Parathyroid adenoma (tissue), 2 donors: ENCODE measurements around the gene RO60.
"Not testable (repeated sequence)": the region's sequence is repeated elsewhere in the genome, so short reads cannot be mapped to it uniquely, and the experiment has no call there.

Experiments
- H2AFZ ChIP-seq: fragments of 300-600 bp; sonication (generic); one replicate; pipeline ENCODE4 v1.7.0; 2017; ENCODE audit warnings: antibody characterized with exemption, mild to moderate bottlenecking
- H3K27ac ChIP-seq: fragments of 300-600 bp; sonication (generic); one replicate; pipeline ENCODE4 v1.7.0; 2017
- H3K27me3 ChIP-seq: fragments of 300-600 bp; sonication (generic); one replicate; pipeline ENCODE4 v1.7.0; 2017; ENCODE audit warnings: low read length; ENCODE audit not compliant: control insufficient read depth, insufficient read depth
- H3K36me3 ChIP-seq: fragments of 300-600 bp; sonication (generic); one replicate; pipeline ENCODE4 v1.7.0; 2017; ENCODE audit warnings: low read length; ENCODE audit not compliant: control insufficient read depth, insufficient read depth
- H3K4me1 ChIP-seq: fragments of 300-600 bp; sonication (generic); one replicate; pipeline ENCODE4 v1.7.0; 2017; ENCODE audit warnings: control low read depth
- H3K4me2 ChIP-seq: fragments of 300-600 bp; sonication (generic); one replicate; pipeline ENCODE4 v1.7.0; 2017; ENCODE audit warnings: low read length
- H3K4me3 ChIP-seq: fragments of 300-600 bp; sonication (generic); one replicate; pipeline ENCODE4 v1.7.0; 2017; ENCODE audit warnings: low read depth, low read length
- H3K79me2 ChIP-seq: fragments of 300-600 bp; sonication (generic); one replicate; pipeline ENCODE4 v1.7.0; 2017; ENCODE audit warnings: control low read depth
- H3K9ac ChIP-seq: fragments of 300-600 bp; sonication (generic); one replicate; pipeline ENCODE4 v1.7.0; 2017; ENCODE audit warnings: mild to moderate bottlenecking
- H3K9me3 ChIP-seq: fragments of 300-600 bp; sonication (generic); one replicate; pipeline ENCODE4 v1.7.0; 2017; ENCODE audit warnings: low read length; ENCODE audit not compliant: control insufficient read depth
- TF ChIP-seq, protein P1 (sequence below): fragments of 300-600 bp; sonication (generic); IDR thresholded peaks from one replicate; pipeline ENCODE4 v1.7.0; 2017; ENCODE audit warnings: antibody characterized with exemption, mild to moderate bottlenecking
- donor health status: primary hyperparathyroidism.

Gene RO60

GRCh38 chr1:193042766-193043691 lies 16.4 kb upstream of the RO60 start:
- Histone ChIP-seq H3K79me2 (no peaks in the 10 kb centered on the region), H3K27me3 (no peaks in the 10 kb centered on the region), H3K36me3 (no peaks in the 10 kb centered on the region), H3K9me3 (no peaks in the 10 kb centered on the region), H3K27ac (no peak overlapping the region), H3K4me2 (no peak overlapping the region), H2AFZ (no peak overlapping the region), H3K4me3 (no peak overlapping the region), H3K9ac (no peak overlapping the region), H3K4me1 (no peaks in the 10 kb centered on the region)
- TF ChIP-seq, protein P1, sequence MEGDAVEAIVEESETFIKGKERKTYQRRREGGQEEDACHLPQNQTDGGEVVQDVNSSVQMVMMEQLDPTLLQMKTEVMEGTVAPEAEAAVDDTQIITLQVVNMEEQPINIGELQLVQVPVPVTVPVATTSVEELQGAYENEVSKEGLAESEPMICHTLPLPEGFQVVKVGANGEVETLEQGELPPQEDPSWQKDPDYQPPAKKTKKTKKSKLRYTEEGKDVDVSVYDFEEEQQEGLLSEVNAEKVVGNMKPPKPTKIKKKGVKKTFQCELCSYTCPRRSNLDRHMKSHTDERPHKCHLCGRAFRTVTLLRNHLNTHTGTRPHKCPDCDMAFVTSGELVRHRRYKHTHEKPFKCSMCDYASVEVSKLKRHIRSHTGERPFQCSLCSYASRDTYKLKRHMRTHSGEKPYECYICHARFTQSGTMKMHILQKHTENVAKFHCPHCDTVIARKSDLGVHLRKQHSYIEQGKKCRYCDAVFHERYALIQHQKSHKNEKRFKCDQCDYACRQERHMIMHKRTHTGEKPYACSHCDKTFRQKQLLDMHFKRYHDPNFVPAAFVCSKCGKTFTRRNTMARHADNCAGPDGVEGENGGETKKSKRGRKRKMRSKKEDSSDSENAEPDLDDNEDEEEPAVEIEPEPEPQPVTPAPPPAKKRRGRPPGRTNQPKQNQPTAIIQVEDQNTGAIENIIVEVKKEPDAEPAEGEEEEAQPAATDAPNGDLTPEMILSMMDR = no peak

DNA sequence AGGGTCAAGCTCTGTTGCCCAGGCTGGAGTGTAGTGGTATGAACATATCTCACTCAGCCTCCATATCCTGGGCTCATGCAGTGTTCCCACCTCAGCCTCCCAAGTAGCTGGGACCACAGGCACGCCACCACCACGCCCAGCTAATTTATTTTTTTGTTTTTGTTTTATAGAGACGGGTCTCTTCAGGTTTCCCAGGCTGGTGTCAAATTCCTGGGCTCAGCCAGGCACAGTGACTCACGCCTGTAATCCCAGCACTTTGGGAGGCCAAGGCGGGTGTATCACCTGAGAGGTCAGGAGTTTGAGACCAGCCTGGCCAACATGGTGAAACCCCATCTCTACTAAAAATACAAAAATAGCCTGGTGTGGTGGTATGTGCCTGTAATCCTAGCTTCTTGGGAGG lies 10.5 kb upstream of the RO60 start:
- H3K79me2 ChIP-seq, H3K27ac ChIP-seq, H3K4me3 ChIP-seq, H3K36me3 ChIP-seq, H3K4me1 ChIP-seq, H3K27me3 ChIP-seq, H3K4me2 ChIP-seq, H3K9me3 ChIP-seq, H3K9ac ChIP-seq, H2AFZ ChIP-seq: not testable (repeated sequence)

DNA sequence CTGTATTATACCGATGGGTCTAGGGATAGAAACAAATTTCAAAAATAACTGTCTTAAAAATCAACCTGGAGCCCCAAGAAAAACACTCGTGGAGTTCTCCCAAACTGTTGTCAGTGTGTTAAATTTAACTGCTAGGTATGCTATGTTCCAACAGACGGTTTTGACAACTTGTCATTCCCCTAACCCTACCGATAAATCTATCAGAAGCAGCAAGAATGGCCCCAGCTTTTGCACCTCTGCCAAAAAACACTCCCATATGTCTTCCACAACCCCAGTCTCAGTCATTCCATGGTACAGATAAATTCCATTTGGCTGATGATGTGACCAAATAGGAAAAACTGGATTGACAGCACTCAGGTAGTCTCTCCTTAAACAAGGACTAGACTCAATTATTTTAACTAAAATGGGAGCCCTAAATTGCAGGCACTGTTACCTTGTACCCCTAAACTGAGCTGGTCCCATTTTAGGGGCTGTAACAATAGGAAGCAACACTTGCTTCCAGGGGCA lies 5.2 kb upstream of the RO60 start:
- Histone ChIP-seq H3K4me3 (no peak overlapping the region), H3K79me2 (peaks cover 7% of the 10 kb centered on the region), H3K27ac (no peak overlapping the region), H3K9me3 (no peaks in the 10 kb centered on the region), H3K9ac (no peak overlapping the region), H3K4me2 (no peak overlapping the region), H2AFZ (no peak overlapping the region), H3K4me1 (no peaks in the 10 kb centered on the region), H3K27me3 (no peaks in the 10 kb centered on the region), H3K36me3 (no peaks in the 10 kb centered on the region)
- TF ChIP-seq, protein P1 = no peak

GRCh38 chr1:193058529-193059281 lies 707 bp upstream of the RO60 start:
- no peaks in the 10 kb centered on the region for H3K9me3 ChIP-seq
- no peaks in the 10 kb centered on the region for H3K36me3 ChIP-seq
- peak overlapping the region; percentile 91 for H2AFZ ChIP-seq
- H3K9ac ChIP-seq = peak overlapping the region; percentile 76
- H3K4me2 ChIP-seq = peak overlapping the region; percentile 92
- H3K4me3 ChIP-seq = peak overlapping the region; percentile 88
- H3K4me1 ChIP-seq = no peaks in the 10 kb centered on the region
- TF ChIP-seq, protein P1 = no peak
- peaks cover 13% of the 10 kb centered on the region for H3K79me2 ChIP-seq
- H3K27me3 ChIP-seq = no peaks in the 10 kb centered on the region
- H3K27ac ChIP-seq = peak overlapping the region; percentile 94

GRCh38 chr1:193060115-193060403 lies 647 bp downstream of the RO60 start:
- no peaks in the 10 kb centered on the region for H3K4me1 ChIP-seq
- peak overlapping the region; percentile 92 for H3K4me2 ChIP-seq

More at GRCh38 chr1:193060115-193060403, 647 bp downstream of the RO60 start:
- H3K36me3 ChIP-seq = no peaks in the 10 kb centered on the region
- peaks cover 19% of the 10 kb centered on the region for H3K79me2 ChIP-seq
- TF ChIP-seq, protein P1 = no peak
- H3K9me3 ChIP-seq = no peaks in the 10 kb centered on the region
- peak overlapping the region; percentile 53 for H3K9ac ChIP-seq
- H3K27me3 ChIP-seq = no peaks in the 10 kb centered on the region
- H3K27ac ChIP-seq = peak overlapping the region; percentile 94
- H2AFZ ChIP-seq = peak overlapping the region; percentile 91
- peak overlapping the region; percentile 88 for H3K4me3 ChIP-seq
